Loucy (cell line): ENCODE measurements around the gene APOBEC3B.

Experiments used
- H2AFZ ChIP-seq: fragments of 200-600 bp; sonication (generic); 2 replicates; pipeline ENCODE4 v1.6.0; 2016; ENCODE audit warnings: antibody characterized with exemption, mild to moderate bottlenecking, low read length, moderate library complexity
- H3F3A ChIP-seq: fragments of 200-600 bp; 2 replicates; pipeline ENCODE4 v1.6.0; 2016; ENCODE audit warnings: antibody characterized with exemption, low read depth, mild to moderate bottlenecking
- H3K27me3 ChIP-seq: fragments of 200-600 bp; sonication (generic); 2 replicates; pipeline ENCODE4 v1.6.1; 2014; ENCODE audit warnings: low read length, mild to moderate bottlenecking; ENCODE audit not compliant: insufficient read depth, poor library complexity, severe bottlenecking
- H3K36me3 ChIP-seq: fragments of 200-600 bp; sonication (generic); 2 replicates; pipeline ENCODE4 v1.6.1; 2016; ENCODE audit warnings: low read length; ENCODE audit not compliant: insufficient read depth
- H3K4me1 ChIP-seq: fragments of 200-600 bp; sonication (generic); 2 replicates; pipeline ENCODE4 v1.5.1; 2014; ENCODE audit warnings: low read length, mild to moderate bottlenecking; ENCODE audit not compliant: insufficient read depth, poor library complexity, severe bottlenecking
- H3K4me2 ChIP-seq: fragments of 200-600 bp; sonication (generic); 2 replicates; pipeline ENCODE4 v1.6.0; 2014; ENCODE audit warnings: antibody characterized with exemption, low read length, low read depth, mild to moderate bottlenecking; ENCODE audit not compliant: poor library complexity, severe bottlenecking
- H3K4me3 ChIP-seq: fragments of 200-600 bp; sonication (generic); 2 replicates; pipeline ENCODE4 v1.5.1; 2014; ENCODE audit warnings: low read length, mild to moderate bottlenecking, mixed read lengths; ENCODE audit not compliant: poor library complexity, severe bottlenecking
- H3K79me2 ChIP-seq: fragments of 200-600 bp; sonication (generic); 2 replicates; pipeline ENCODE4 v1.6.1; 2014; ENCODE audit warnings: low read length; ENCODE audit not compliant: insufficient read depth
- H3K9ac ChIP-seq: fragments of 200-600 bp; sonication (generic); 2 replicates; pipeline ENCODE4 v1.6.0; 2014; ENCODE audit warnings: mild to moderate bottlenecking, low read depth, low read length, moderate library complexity; ENCODE audit not compliant: poor library complexity, severe bottlenecking
- H3K9me2 ChIP-seq: fragments of 200-600 bp; sonication (generic); replicated peaks from 2 replicates; pipeline ENCODE4 v1.6.1; 2016; ENCODE audit warnings: low read depth, low read length, mixed read lengths
- H3K9me3 ChIP-seq: fragments of 200-600 bp; sonication (generic); 2 replicates; pipeline ENCODE4 v1.6.1; 2014; ENCODE audit warnings: mild to moderate bottlenecking, antibody characterized with exemption, low read length, low read depth; ENCODE audit not compliant: insufficient read depth
- H4K20me1 ChIP-seq: fragments of 200-600 bp; sonication (generic); 2 replicates; pipeline ENCODE4 v1.6.0; 2014; ENCODE audit warnings: antibody characterized with exemption, low read length, mild to moderate bottlenecking; ENCODE audit not compliant: insufficient read depth, poor library complexity, severe bottlenecking
- EZH2phosphoT487 ChIP-seq: fragments of 200-600 bp; IDR thresholded peaks from 2 replicates; pipeline ENCODE4 v1.6.1; 2018; ENCODE audit warnings: antibody characterized with exemption, mild to moderate bottlenecking, moderate library complexity, borderline replicate concordance
- TF ChIP-seq, protein P1 (sequence below): fragments of 200-600 bp; sonication (generic); conservative IDR thresholded peaks from 2 replicates; pipeline ENCODE4 v1.5.1; 2014; ENCODE audit warnings: mild to moderate bottlenecking, antibody characterized with exemption, low read length

The APOBEC3B gene

DNA sequence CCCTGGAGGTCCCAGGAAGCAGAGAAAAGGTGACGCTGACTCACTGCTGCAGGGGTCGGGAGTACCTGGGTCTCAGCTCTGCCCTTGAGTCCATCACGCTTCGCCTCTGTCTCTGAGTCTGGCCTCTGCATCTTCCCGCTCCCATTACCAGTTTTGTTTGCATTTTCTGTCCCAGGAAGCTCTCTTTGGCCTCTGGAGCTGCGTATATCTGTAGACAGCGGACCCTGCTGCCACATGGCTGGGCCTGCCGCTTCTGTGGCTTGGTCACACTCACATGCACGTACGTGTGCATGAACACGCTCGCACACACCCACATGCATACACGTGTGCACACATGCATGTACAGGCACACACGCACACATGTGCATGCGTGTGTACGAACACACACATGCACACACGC, 45.6 kb upstream of the APOBEC3B start:
- H3K4me3 ChIP-seq: no peak overlapping the region
- no peaks in the 10 kb centered on the region for H3K27me3 ChIP-seq
- H3K4me1 ChIP-seq: no peaks in the 10 kb centered on the region

DNA sequence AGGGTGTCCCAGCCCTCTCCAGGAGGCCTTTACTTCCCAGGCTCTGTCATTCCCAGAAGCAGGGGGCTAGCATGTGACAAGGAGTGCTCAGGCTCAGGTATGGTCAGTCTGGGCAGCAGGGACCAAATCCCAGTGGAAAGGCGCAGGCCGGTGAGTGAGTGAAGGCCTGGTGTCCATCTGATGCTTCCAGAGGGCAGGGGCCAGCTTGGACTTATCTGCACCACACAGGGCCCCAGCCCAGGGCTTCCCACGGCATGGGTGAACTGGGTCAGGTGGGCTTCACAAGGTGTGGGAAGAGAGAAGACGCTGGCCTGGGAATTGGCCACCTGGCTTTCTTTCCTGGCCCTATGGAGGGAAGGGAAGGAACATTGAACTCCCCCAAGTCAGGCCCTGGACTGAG, 45.1 kb upstream of the APOBEC3B start:
- no peaks in the 10 kb centered on the region for H3K36me3 ChIP-seq
- no peaks in the 10 kb centered on the region for H3K9me2 ChIP-seq
- H3K9ac ChIP-seq: no peak overlapping the region
- no peaks in the 10 kb centered on the region for H3K4me1 ChIP-seq
- no peak overlapping the region for H2AFZ ChIP-seq
- no peaks in the 10 kb centered on the region for H3K9me3 ChIP-seq
- H3F3A ChIP-seq: no peaks in the 10 kb centered on the region
- no peaks in the 10 kb centered on the region for H3K79me2 ChIP-seq
- no peak overlapping the region for H3K4me2 ChIP-seq
- no peaks in the 10 kb centered on the region for H4K20me1 ChIP-seq
- no peaks in the 10 kb centered on the region for H3K27me3 ChIP-seq
- TF ChIP-seq, protein P1, sequence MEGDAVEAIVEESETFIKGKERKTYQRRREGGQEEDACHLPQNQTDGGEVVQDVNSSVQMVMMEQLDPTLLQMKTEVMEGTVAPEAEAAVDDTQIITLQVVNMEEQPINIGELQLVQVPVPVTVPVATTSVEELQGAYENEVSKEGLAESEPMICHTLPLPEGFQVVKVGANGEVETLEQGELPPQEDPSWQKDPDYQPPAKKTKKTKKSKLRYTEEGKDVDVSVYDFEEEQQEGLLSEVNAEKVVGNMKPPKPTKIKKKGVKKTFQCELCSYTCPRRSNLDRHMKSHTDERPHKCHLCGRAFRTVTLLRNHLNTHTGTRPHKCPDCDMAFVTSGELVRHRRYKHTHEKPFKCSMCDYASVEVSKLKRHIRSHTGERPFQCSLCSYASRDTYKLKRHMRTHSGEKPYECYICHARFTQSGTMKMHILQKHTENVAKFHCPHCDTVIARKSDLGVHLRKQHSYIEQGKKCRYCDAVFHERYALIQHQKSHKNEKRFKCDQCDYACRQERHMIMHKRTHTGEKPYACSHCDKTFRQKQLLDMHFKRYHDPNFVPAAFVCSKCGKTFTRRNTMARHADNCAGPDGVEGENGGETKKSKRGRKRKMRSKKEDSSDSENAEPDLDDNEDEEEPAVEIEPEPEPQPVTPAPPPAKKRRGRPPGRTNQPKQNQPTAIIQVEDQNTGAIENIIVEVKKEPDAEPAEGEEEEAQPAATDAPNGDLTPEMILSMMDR: no peak
- no peak for TF ChIP-seq EZH2phosphoT487
- no peak overlapping the region for H3K4me3 ChIP-seq

More for the DNA sequence above, 45.6 kb upstream of the APOBEC3B start:
- Histone ChIP-seq H3F3A (no peaks in the 10 kb centered on the region), H3K4me2 (no peak overlapping the region), H2AFZ (no peak overlapping the region), H3K79me2 (no peaks in the 10 kb centered on the region), H4K20me1 (no peaks in the 10 kb centered on the region), H3K36me3 (no peaks in the 10 kb centered on the region), H3K9ac (no peak overlapping the region), H3K9me2 (no peaks in the 10 kb centered on the region), H3K9me3 (no peaks in the 10 kb centered on the region)
- TF ChIP-seq, protein P1: no peak
- no peak for TF ChIP-seq EZH2phosphoT487

DNA sequence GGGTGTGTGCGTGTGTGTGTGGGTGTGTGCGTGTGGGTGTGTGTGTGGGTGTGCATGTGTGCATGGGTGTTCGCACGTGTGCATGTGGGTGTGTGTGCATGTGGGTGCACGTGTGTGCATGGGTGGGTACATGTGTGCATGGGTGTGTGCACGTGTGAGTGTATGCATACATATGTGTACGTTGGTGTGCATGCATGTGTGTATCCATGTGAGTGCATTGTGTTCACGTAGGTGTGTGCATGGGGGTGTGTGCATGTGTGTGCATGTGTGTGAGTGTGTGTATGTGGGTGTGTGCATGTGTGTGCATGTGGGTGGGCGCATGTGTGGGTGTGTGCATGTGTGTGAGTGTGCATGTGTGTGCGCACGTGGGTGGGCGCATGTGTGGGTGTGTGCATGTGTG, 44.6 kb upstream of the APOBEC3B start:
- no peak overlapping the region for H3K4me2 ChIP-seq
- H3K9me2 ChIP-seq: no peaks in the 10 kb centered on the region
- H3K36me3 ChIP-seq: no peaks in the 10 kb centered on the region
- no peaks in the 10 kb centered on the region for H3K27me3 ChIP-seq
- no peak overlapping the region for H3K4me3 ChIP-seq
- no peaks in the 10 kb centered on the region for H3K79me2 ChIP-seq
- TF ChIP-seq EZH2phosphoT487: no peak
- TF ChIP-seq, protein P1: no peak
- H3F3A ChIP-seq: no peaks in the 10 kb centered on the region
- H4K20me1 ChIP-seq: no peaks in the 10 kb centered on the region
- no peaks in the 10 kb centered on the region for H3K4me1 ChIP-seq
- H3K9ac ChIP-seq: no peak overlapping the region
- no peak overlapping the region for H2AFZ ChIP-seq
- no peaks in the 10 kb centered on the region for H3K9me3 ChIP-seq
